NCI-H446 treated with DMSO at 0.1 percent for 48 hours (cell line): ENCODE data around the gene ARMC6.
"Not testable (repeated sequence)": the region's sequence is repeated elsewhere in the genome, so short reads cannot be mapped to it uniquely, and the experiment has no call there.

Source experiments
- DNase-seq: peaks from one replicate; lab custom pipeline; 2025; lab: John Stamatoyannopoulos, UW

Gene ARMC6

DNA sequence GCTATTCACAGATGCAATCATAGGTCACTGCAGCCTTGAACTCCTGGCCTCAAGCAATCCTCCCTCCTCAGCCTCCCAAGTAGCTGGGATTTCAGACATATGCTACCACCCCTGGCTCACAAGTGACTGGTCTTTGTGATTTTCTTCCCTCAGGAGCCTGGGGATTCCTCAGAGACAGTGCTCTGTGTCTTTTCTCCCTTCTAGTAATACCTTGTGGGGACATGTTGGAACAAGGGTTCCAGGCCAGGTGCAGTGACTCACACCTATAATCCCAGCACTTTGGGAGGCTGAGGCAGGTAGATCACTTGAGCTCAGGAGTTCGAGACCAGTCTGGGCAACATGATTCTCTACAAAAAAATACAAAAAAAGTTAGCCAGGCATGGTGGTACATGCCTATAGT is 10.0 kb upstream of the ARMC6 start:
- not testable (repeated sequence) for DNase-seq

DNA sequence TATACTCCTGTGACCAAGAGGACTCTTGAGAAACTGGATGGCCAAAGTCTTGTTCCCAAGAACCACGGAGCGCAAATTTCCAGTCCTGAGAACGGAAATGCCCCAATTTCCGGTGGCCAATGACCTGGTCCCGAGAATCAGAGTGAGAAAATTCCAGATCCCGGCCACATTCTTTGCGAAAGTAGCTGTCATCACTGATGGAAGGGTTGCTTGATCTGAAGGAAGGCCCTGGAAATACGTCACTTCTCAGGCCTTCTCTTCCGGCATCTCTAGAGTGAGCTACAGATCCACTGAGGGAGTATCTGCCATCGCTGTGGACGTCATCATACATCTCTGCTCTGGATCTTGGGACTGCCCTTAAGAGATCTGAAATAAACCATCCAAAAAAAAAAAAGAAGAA is 7.5 kb upstream of the ARMC6 start:
- no peak for DNase-seq

DNA sequence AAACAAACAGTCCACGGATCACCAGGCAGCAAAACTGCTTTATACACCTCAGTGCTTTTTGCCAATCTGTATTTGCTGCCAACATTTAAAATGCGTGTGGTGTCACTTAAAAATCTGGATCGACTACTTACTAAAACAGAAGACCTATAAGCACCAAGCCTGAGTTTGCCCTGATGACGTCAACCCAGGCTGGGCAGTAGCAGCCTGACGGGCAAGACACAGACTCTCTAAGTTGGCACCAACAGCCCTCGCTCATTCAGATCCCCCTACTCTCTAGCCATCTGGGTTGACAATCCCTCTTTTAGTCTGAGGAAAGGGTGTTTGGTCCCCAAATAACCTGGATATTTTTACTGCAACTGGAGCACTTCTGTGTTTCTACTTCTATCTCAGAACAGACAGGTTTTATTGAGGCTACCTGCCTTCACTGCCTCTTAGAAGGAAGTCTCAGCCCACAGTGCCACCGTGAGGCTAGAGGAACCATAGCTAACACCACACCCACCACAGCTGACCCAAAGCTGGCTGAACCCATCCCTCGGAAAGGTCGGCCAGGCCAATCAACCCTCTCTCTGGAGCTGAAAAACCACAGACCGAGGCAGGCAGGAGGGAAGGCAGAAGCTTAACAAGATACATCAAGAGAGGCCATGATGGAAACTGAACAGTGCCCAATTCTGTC is 7.0 kb upstream of the ARMC6 start:
- DNase-seq = no peak

DNA sequence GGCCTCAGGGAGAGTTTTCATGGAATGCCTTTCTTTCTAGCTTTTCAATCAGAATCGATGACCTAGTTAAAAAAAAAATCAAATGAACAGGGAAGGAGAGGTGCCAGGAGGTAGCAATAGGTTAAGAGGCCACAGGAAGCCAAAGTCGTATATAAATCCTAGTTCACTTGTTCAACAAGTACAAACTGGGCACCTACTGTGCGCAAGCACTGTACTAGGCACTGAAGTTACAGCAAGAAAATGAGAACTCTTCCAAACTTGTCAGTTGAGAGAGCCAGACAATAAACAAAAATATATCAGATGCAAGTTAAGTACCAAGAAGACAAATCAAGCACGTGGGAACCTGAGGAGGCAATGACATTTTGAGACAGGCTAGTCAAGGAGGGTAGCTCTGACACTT is 6.2 kb upstream of the ARMC6 start:
- no peak for DNase-seq

DNA sequence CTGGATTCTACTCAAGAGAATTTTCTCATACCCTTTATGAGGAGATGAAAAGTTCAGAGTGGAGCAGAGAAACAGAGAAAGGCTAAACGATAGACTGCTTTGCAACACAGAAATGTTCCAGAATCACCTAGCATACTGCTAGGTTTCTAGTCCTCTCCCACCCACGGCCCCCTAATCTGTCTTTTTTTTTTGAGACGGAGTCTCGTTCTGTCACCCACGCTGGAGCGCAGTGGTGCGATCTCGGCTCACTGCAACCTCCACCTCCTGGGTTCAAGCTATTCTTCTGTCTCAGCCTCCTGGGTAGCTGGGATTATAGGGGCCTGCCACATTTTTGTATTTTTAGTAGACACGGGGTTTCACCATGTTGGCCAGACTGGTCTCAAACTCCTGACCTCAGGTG is 4.9 kb upstream of the ARMC6 start:
- no peak for DNase-seq

DNA sequence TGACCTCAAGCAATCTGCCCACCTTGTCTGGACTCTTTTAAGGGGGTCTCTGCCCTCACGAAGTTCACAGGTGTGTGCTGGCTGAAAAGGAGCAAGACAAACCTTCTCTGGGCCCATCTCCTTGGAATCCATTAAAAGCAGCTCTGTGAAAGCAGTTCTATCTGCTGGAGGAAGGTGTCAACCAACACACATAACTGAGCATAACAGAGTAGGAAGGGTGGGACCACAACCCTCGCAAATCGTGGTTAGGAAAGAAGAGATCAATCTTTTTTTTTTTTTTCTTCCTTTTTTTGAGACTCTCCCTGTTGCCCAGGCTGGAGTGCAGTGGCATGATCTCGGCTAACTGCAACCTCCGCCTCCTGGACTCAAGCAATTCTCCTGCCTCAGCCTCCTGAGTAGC is 1.5 kb upstream of the ARMC6 start:
- DNase-seq = no peak

DNA sequence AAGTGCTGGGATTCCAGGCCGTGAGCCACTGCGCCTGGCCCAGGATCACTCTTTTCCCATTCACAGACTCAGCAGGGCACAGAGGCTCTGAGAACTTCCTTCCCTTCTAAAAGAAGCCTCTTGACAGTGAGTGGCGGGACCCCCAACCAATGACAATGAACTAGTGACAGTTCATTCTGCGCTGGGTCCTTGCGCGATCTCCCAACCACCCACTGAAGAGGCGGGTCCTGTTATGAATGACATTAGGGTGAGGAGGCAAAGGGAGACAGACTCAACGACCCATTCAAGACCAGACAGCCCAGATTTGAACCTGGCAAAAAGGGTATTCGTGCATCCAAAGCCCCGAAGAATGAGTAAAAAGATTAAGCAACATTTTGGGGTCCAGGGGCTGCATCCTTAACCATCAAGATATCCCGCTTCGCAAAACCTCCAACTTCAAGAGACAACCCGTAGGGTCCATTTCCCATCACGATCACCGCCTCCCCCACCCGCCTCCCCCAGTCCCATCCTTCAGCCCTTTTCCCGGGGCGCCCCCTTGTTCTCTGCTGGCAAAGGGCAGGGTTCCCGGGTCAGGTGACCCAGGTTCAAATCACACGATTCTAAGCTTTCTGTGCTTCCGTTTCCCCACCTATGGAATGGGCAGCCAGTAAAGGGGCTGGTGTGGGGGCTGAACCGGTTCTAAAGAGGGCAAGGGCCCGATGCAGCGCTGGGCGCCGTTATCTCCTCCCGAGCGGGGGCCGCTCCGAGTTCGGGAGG is 805 bp upstream of the ARMC6 start:
- DNase-seq = peak; percentile 87

DNA sequence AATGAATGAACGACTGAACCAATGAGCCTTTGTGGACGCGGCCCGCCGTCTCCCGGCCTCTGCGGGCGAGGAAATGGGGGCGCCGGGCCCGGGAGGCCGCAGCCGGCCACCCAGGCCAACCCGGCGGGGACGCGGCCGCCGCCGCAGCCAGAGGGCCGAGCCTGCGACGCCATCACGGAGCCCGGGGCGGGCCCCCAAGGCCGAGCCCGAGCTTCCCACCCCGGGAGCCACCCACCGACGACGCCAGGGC is 302 bp upstream of the ARMC6 start:
- DNase-seq = no peak

DNA sequence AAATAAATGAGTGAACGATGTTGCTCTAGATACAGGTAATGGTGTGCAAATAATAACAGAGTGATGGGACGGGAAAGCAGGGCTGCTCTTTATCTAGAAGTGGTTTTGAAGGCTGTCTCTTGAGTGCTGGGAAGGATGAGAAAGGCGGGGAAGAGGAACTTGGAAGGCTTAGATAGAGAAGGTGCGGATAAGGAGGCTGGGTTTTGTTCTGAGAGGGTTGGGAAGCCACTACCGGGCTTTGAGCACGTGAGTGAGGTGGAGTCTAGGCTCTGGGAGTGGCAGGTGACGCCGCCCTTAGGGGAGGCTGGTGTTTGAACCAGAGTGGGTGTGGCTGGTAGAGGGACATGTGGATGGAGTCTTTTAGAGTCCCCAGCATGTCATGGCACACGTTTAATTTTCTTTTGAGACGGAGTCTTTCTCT is 811 bp downstream of the ARMC6 start:
- peak; percentile 51 for DNase-seq

DNA sequence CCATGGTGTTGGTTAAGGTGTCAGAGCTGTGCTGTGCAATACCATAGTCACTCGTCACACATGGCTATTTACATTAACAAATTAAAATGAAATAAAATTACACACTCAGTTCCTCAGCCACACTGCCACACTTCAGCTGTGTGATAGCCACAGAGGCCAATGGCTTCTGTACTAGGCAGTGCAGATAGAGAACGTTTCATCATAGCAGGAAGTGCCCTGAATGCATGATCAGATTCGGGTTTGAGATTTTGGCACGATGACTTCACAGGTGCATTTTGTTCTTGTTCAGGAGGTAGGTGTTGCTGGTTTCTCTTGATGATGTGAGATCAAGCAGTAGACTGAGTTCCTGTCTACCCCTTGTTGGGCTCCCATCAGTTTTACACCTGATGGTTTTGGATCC is 6.5 kb downstream of the ARMC6 start:
- no peak for DNase-seq

DNA sequence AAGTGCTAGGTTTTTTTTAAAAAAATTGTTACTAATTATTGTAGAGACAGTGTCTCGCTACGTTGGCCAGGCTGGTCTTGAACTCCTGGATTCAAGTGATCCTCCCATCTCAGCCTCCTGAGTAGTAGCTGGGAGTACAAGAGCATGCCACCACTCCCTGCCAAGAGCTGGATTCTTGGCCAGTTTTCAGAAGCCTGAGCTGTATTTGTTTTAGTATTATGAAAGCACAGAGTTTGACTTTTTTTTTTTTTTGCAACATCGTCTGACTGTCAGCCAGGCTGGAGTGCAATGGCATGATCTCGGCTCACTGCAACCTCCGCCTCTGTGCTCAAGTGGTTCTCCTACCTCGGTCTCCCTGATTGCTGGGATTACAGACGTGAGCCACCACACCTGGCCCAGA is 7.0 kb downstream of the ARMC6 start:
- DNase-seq = peak; percentile 45

DNA sequence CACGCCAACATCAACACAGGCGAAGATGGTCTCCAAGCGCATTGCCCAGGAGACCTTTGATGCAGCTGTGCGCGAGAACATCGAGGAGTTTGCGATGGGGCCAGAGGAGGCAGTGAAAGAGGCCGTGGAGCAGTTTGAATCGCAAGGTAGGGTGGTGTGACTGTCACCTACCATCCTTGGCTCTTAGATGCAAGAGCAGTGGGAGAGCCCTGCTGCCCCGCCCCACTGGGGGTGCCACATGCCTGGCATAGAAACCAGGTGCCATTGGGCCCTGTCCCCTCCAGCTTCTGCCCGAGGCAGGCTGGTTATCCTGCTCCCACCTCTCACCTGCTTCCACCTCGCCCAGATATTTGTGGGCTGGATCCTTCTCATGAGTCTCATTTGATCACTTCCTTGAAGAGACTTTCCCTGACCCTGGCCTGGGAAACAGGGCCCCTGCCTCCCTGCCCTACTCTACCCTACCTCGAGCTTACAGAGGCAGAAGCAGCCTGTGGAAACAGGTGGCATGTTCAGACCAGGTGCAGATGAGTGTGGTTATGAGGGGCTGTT is 9.4 kb downstream of the ARMC6 start:
- DNase-seq = no peak

DNA sequence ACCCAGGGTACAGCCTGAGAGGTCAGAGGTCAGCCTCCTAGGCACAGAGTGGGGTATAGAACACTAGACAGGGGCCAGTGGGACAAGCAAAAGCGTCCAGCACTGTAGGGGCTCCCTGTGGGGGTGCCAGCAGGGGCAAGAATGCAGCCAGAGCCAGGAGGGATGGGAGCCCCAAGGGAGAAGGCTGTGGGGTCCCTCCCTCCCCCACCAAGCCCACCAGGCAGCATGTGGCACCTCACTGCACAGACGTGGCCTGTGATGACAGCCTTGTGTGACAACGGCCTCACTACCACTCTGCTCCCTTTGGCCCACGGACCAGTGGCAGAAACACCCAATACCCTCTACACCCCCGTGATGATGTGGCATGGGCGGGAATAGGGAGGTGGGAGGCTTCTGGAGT is 10.1 kb downstream of the ARMC6 start:
- DNase-seq = no peak

DNA sequence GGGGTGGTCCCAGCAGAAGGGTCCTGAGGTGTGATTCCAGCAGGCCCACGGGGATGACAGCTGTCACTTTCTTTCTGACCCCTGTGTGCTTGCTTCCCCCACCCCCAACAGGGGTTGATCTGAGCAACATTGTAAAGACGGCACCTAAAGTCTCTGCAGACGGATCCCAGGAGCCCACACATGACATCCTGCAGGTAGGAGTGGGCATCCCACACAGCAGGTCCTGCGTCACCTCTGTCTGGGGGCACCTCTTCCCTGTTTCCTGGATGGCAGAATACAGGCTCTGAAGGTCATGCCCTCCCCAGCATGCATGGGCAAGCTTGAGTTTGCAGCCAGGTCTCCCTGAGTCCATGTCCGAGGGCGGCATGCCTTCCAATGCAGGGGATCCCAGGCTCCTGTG is 10.5 kb downstream of the ARMC6 start:
- no peak for DNase-seq

DNA sequence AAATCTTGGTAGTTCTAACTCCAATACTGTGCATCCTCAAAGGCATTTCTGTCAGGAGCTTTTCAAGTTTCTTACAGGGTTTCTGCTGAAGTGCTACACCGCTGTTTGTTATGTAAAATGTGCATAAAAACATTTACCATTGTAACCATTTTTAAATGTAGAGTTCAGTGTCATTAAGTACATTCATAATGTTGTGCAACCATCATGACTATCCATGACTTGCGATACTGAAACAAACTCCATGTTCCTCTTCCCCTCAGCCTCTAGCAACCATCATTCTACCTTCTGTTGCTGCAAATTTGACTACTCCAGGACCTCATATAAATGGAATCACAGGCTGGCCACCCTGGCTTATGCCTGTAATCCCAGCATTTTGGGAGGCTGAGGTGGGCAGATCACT is 16.0 kb downstream of the ARMC6 start:
- DNase-seq = no peak

DNA sequence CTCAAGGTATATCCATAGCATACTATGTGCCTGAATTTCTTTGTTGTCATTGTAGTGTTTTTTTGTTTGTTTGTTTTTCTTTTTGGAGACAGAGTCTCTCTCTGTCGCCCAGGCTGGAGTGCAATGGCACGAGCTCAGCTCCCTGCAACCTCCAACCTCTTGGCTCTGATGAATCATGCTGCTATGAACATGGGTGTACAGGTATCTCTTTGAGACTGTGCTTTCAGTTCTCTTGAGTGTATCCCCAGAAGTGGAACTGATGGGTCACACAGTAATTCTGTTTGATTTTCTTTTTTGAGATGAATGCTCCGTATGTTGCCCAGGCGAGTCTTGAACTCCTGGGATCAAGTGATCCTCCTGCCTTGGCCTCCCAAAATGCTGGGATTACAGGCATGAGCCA is 16.7 kb downstream of the ARMC6 start:
- no peak for DNase-seq

DNA sequence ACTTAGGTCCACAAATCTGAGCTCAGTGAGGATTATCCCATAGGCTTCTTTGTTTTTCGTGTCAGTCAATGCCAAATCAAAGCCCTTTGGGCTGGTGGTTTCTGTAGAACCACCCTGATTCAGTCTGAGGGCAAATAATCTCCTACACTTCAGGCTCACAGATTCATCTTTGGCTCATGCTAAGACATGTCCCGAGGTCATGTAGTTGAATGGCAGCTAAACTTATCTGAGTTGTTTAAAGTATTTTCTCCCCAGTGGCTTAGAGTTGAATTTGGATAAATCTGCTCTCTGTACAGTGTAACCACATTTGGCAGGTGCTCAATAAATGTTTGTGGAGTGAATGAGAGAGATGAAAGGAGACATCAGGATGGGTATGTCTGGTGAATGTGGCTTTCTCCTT is 17.3 kb downstream of the ARMC6 start:
- no peak for DNase-seq

DNA sequence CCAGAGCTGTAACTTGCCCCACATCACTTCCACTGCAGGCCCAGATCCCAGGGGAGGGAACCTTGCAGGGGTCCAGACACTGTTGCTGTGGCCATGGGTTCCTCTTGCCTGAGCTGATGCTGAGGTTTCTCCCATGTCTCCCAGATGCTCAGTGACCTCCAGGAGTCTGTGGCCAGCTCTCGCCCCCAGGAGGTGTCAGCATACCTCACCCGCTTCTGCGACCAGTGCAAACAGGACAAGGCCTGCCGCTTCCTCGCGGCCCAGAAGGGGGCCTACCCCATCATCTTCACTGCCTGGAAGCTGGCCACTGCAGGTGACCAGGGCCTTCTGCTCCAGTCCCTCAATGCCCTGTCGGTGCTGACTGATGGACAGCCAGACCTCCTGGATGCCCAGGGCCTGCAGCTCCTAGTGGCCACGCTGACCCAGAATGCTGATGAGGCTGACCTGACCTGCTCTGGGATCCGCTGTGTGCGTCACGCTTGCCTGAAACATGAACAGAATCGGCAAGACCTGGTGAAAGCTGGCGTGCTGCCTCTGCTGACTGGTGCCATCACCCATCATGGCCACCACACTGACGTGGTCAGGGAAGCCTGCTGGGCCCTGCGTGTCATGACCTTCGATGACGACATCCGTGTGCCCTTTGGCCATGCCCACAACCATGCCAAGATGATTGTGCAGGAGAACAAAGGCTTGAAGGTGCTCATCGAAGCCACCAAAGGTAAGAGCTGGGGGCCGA is 18.2 kb downstream of the ARMC6 start:
- DNase-seq = no peak

DNA sequence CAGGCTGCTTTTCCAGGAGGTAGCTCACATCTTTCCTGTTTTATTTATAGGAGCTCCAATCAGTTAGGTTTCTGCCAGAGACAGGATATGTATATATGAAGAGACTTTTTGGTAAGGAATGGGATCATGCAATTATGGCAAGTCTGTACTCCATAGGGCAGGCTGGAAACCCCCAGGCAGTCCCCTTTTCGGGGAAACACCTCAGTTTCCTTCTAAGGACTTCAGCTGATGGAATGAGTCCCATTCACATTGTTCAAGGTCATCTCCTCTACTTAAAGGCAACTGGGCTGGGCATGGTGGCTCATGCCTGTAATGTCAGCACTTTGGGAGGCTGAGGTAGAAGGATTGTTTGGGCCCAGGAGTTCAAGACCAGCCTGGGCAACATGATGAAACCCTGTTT is 19.5 kb downstream of the ARMC6 start:
- DNase-seq = no peak

DNA sequence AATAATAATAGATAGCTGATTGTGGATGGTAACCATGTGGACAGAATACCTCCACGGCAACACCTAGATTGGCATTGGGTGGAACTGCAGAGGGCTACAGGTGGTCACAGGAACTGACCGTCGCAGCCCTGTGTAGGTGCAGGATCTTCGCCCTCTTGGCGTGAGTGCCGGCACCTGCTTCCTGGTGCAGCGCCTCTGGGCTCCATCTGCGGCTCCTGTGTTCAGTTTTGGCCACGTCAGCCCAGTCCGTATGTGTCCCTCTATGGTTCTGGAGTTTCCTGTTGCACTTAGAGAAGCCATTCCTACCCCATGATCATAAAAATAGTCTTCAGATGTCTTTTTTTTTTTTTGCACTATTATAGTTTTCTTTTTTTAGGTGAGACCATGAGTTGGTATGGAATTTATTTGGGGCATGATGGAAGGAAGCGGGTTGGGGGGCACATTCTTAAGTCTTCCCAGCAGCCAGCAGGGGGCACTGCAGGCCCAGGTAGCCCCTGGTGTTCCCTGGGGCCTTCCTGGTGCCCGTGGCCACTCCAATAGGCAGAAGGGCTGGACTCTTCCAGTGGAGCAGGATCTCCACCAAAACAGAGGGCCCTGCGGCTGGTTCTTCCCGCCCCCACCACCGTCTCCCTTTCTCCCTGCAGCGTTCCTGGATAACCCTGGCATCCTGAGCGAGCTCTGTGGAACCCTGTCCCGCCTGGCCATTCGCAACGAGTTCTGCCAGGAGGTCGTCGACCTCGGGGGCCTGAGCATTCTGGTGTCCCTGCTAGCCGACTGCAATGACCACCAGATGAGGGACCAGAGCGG is 20.3 kb downstream of the ARMC6 start:
- DNase-seq = no peak

DNA sequence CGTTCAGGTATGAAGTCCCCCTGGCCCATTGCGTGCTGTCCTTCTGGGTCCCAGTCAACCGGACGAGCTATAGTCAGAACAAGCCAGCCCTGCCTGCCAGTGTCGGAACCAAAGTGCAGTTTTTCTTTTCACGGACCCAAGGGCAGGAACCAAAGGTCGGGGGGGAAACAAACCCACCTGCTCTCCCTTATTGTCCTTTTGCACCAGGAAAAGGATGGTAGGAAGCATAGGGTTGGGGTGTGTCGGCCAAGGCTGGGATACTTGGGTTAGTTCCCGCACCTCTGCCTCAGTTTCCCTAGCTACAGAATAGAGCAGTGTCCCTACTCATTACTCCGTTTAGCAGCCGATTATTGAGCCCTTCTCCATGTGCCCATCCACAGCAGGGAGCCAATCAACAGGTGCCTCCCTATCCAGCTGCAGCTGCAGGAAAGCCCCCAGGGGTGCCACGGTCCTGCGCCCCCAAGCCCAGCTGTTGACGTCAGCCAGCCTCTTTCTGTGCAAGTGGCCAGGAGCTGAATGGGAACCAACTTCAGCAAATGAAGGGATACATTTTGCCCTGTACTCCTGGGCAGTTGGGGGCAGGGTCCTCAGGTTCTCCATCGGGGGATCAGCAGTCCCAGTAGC is 21.0 kb downstream of the ARMC6 start:
- DNase-seq = no peak

DNA sequence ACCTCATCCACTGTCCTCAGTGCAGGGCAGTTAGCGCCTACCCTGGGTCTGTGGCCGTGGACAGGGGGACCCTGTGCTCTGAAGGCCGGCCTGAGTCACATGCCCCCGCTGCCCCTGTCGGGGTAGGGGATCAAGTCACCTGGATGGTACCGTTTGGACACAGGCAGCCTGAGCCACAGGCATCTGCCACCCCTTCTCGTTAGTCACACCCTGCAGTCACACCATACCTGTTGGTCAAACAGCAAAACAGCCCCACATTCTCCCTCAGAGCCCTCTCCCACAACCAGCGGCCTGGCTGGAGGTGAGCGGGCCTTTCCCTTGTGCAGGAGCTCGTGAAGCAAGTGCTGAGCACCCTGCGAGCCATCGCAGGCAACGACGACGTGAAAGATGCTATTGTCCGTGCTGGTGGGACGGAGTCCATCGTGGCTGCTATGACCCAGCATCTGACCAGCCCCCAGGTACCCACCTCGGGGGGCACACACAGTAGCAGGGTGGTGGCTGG is 21.6 kb downstream of the ARMC6 start:
- no peak for DNase-seq
